ENCODE measurements around the gene SKAP1.

DNA sequence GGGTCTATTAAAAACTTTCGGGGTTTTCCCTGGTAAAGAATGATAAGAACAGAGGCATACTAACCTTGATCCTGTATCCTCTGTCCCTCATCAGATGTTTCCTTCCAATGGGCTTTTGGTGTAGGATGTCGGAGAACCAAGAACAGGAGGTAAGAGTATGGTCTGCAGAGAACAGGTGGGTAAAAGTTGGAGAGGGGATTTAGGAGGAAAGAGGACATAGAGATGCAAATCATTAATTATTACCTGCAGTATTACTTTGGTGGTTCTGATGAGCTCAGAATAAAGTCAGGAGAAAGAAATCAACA is 318.1 kb downstream of the SKAP1 start:
- TF ChIP-seq, protein P1, sequence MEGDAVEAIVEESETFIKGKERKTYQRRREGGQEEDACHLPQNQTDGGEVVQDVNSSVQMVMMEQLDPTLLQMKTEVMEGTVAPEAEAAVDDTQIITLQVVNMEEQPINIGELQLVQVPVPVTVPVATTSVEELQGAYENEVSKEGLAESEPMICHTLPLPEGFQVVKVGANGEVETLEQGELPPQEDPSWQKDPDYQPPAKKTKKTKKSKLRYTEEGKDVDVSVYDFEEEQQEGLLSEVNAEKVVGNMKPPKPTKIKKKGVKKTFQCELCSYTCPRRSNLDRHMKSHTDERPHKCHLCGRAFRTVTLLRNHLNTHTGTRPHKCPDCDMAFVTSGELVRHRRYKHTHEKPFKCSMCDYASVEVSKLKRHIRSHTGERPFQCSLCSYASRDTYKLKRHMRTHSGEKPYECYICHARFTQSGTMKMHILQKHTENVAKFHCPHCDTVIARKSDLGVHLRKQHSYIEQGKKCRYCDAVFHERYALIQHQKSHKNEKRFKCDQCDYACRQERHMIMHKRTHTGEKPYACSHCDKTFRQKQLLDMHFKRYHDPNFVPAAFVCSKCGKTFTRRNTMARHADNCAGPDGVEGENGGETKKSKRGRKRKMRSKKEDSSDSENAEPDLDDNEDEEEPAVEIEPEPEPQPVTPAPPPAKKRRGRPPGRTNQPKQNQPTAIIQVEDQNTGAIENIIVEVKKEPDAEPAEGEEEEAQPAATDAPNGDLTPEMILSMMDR (IDR thresholded peaks at IDR 0.05) = no peak
- TF ChIP-seq POLR2A (IDR thresholded peaks at IDR 0.05) = no peak
